Caki2 (cell line): ENCODE data around the gene TLE3. TPM values are rescaled to one million over a fixed set of nuclear protein-coding genes. Genes with fewer than 3 reads are reported as not detected.
"Not testable (repeated sequence)": the region's sequence is repeated elsewhere in the genome, so short reads cannot be mapped to it uniquely, and the experiment has no call there.

Source experiments
- DNase-seq: peaks from one replicate; pipeline ENCODE4 v3.0.0-alpha.2; 2015; ENCODE audit warnings: low read depth
- in situ Hi-C: cut with HindIII; loops from 2 replicates; pipeline ENCODE4 v1.10.0; 2016; ENCODE audit warnings: low sequenced_read_pairs, low pct_unique_long_range_greater_than_20kb, mixed read lengths
- total RNA-seq: library from RNA; depleted of rRNA; stranded (reverse); fragments of >200 nt; shearing (Covaris generic); gene quantifications from 2 replicates; pipeline ENCODE4 v1.2.3, GENCODE V29; 2014; ENCODE audit warnings: low replicate concordance; rRNA removed

Gene TLE3
- total RNA-seq, result 24.5 and 41.6 TPM in 2 replicates

DNA sequence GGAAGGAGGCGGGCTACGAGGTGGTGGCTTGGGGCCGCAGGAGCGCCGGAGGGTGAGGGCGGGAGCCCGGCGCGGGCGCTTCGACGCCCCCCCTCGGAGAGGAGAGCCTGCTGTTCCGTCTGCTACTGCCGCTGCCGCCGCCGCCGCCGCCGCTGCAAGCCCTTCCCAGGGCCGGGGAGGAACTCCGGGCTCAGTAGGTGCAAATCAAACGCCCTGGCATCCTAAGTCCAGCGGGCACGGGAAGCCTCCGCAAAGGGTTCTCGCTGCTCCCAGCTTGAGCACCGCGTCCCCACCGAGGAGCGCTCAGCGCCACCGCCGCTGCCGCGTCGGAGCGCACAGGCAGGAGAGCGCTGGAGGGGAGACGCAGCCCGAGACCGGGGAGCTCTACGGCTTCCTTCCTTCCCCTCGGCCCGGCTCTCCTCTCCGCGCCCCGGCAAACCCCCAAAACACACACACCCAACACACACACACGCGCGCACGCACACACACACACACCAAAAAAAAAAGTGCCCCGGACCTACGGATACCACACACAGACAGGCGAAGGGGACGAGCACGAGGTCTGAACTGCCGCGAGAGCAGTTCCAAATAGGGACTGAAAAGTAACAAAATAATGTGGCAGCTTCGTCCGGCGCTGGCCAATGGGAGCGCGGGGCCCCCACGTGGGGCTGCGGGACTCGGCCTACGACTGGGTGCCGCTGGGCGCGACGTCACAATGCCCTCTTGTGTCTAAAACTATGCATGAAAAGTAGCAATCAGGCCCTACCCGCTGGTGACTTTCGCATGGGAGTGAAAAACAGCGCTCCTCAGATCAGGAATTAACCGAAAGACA, at the start of gene TLE3:
Gene TLE3, minus strand, starts transcription at position 597 of the 832 bp plus-strand sequence. CDS start 1,119 bp downstream, outside the sequence.
- DNase-seq, result peak; percentile 96
- in situ Hi-C loops, result no loop called here

- DNase-seq, result no peak
- in situ Hi-C loops, result no loop called here
These were observed 49.6 kb upstream of the TLE3 start for GRCh38 chr15:70147178-70147760.

DNA sequence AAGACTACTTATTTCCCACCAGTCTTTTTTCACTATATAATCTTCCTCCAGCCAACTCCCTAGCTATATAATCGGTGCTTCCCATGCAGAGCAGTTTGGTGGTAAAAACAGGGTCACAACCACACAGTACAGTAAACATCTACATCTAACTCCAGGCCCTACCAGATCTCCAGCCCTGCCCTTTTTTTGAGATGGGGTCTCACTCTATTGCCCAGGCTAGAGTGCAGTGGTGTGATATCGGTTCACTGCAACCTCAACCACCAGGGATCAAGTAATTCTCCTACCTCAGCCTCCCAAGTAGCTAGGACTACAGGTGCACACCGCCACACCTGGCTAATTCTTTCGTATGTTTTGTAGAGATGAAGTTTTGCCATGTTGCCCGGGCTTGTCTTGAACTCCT, 49.1 kb upstream of the TLE3 start:
- DNase-seq, result no peak
- in situ Hi-C loops, result no loop called here

DNA sequence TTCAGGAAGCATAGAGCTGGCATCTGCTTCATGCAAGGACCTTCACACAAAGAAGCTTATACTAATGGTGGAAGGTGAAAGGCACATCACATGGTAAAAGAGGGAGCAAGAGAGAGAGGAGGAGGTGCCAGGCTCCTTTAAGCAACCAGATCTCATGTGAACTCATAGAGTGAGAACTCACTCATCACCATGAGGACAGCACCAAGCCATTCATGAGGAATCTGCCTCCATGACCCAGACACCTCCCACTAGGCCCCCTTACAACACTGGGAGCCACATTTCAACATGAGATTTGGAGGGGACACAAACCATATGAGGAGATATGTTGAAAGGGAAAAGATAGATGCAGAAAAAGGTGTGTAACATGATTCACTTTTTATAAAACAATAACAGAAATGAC, 48.4 kb upstream of the TLE3 start:
- DNase-seq, result no peak
- in situ Hi-C loops, result no loop called here

- in situ Hi-C loops, result no loop called here
- DNase-seq, result no peak
These were observed 47.5 kb upstream of the TLE3 start for GRCh38 chr15:70145261-70145660.

DNA sequence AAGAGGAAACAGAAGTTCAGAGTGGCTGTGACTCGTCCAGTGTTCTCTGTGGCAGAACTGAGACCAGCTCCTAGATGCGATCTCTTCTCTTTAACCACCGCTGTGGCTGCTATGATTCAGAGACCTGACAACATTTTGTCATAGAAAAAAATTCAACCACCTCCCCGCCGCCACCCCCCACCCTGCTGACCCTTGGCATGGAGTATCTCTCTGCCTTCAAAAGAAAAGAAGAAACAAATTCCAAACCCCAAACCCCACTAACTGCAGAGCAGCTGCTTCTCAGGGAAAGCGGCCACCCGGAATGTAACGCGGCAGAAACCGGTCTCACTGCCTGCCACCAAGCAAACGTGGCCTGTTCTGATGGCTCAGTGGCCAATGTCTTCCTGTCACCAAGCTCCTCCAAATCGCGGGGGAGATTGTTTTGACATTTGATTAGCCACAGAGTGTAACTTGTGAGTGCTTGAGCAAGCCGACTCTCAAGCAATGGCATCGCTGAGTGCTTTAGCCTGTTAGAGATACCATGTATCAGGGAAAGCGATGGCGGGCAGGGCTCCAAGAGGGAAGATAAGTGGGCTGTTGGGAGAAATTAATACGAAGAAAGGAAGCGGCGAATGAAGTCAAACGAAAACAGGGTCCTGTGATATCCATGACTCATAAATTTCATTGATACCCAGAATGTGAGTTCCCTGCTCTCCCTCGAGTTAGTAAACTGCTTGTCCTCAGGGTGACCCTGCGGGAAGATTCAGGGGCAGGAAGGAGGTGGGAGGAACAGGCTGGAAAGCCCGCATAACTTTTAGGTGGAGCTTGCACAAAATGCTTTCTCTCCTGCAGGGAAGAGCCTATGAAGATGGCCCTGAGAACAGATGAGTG, 44.8 kb upstream of the TLE3 start:
- in situ Hi-C loops, result no loop called here
- no peak for DNase-seq

GRCh38 chr15:70142072-70142321, 44.3 kb upstream of the TLE3 start:
- DNase-seq, result no peak
- in situ Hi-C loops, result no loop called here

- DNase-seq, result no peak
- in situ Hi-C loops, result no loop called here
These were observed 43.8 kb upstream of the TLE3 start for GRCh38 chr15:70141376-70142071.

DNA sequence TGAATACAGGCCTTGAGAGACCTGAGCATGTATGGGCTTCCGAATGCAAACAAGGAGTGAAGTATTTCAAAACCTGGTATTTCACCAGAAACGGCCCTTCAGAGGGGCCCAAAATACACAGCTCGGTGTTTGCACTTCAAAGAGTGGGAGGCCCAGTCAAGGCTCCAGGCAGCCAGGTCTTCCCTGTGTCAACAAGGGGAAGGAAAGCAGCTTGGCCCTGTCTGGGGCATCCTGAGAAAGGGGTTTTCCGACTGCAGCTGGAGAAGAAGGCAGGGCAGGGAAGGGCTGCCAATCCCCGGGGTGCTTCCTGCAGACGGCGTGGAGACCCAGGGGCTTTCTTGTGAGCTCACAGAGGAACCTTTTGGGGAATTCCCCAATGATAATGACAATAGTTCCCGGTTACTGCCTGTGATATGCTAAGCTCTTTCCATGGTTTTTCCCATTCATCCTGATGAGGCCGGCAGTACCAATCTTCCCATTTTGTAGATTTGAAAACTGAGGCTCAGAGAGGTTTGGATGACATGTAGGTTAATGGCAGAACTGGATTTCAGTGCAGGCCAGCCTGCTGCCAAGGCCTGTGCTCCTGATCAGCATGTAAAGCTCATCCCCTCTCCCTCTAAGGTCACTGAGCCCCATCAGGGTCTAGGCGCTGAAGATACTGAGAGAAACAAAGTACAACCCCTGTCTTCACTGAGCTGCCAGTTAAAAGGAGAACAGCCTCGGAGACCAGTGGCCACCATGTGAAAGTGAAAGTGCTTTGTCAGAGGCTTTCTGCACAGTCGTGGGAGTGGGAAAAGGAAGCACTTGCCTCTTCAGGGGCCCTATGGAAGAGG, 43.0 kb upstream of the TLE3 start:
- in situ Hi-C loops, result no loop called here
- peak; percentile 53 for DNase-seq

GRCh38 chr15:70140025-70140542, 42.4 kb upstream of the TLE3 start:
- in situ Hi-C loops, result no loop called here
- DNase-seq, result no peak

- in situ Hi-C loops, result no loop called here
- DNase-seq, result no peak
These were observed 40.2 kb upstream of the TLE3 start for GRCh38 chr15:70137967-70138366.

GRCh38 chr15:70137021-70137420, 39.3 kb upstream of the TLE3 start:
- in situ Hi-C loops, DNase-seq: not testable (repeated sequence)

DNA sequence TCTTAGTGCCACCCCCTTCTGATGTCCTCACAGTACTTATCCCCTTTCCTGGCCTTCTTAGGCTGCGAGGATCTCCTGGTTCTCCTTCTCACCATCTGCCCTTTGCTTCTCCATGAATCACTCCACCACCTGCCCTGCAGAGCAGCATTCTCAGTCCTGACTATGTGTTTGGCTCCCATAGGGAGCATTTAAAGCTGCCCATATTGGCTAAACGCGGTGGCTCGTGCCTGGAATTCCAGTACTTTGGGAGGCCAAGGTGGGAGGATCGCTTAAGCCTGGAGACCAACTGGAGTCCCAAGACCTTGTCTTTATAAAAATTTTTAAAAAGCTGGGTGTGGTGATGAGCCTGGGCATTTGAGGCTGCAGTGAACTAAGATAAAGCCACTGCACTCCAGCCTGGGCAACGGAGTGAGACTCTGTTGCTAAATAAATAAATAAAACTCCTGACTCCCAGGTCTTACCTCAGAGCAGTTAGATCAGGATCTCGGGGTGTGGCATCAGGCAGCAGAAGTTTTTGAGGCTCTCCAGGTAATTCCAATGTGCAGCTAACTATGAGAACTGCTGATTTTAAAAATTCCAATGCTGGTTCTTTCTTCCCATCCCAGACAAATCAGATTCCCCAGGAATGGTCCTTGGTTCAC, 36.2 kb upstream of the TLE3 start:
- DNase-seq, result no peak
- in situ Hi-C loops, result no loop called here

DNA sequence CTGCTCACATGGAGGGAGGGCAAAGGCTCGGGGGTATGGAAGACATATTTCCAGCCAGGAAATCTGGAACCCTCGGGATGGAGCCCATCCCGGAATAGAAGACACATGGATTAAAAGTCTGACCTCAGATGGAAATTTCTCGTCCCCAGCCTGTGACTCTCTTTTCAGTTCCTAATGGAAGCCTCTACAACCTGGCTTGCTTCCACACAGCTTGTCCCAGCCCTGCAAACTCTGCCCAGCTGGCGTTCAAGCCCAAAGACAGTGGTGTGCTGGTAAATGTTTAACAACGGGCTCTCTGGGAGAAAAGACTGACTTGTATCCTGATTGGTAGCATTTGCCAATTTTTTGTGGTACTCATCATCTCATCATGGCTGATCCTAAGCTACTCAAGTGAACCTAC, 35.6 kb upstream of the TLE3 start:
- no peak for DNase-seq
- in situ Hi-C loops, result no loop called here

DNA sequence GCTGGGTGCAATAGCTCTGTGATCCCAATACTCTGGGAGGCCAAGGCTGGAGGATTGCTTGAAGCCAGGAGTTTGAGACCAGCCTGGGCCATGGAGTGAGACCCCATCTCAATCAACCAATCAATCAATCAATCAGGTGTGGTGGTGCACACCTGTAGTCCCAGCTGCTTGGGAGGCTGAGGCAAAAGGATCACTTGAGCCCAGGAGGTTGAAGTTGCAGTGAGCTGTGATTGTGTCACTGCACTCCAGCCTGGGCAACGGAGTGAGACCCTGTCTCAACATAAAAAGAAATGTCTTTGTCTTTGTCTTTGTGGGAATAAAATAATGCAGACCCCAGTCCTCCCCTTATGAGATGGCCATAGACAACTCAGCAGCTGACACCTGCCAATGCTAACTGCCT, 34.9 kb upstream of the TLE3 start:
- no peak for DNase-seq
- in situ Hi-C loops, result no loop called here

GRCh38 chr15:70132139-70132538, 34.4 kb upstream of the TLE3 start:
- in situ Hi-C loops, result no loop called here
- DNase-seq, result no peak

GRCh38 chr15:70128414-70129140, 30.9 kb upstream of the TLE3 start:
- in situ Hi-C loops, result no loop called here
- no peak for DNase-seq
